Stimulated activated CD8-positive, alpha-beta memory T cell treated with anti-CD3 and anti-CD28 coated beads, Interleukin-15, amount 100 ng/mL, for 4 hours (primary cell): ENCODE data around the gene YIF1A.
"Not testable (repeated sequence)": the region's sequence is repeated elsewhere in the genome, so short reads cannot be mapped to it uniquely, and the experiment has no call there.

Source experiments
- DNase-seq, 2 donors: peaks; one replicate each; pipeline ENCODE4 v3.0.0-alpha.2; 2020; ENCODE audit warnings: low read depth in 2 of 2

The YIF1A gene

DNA sequence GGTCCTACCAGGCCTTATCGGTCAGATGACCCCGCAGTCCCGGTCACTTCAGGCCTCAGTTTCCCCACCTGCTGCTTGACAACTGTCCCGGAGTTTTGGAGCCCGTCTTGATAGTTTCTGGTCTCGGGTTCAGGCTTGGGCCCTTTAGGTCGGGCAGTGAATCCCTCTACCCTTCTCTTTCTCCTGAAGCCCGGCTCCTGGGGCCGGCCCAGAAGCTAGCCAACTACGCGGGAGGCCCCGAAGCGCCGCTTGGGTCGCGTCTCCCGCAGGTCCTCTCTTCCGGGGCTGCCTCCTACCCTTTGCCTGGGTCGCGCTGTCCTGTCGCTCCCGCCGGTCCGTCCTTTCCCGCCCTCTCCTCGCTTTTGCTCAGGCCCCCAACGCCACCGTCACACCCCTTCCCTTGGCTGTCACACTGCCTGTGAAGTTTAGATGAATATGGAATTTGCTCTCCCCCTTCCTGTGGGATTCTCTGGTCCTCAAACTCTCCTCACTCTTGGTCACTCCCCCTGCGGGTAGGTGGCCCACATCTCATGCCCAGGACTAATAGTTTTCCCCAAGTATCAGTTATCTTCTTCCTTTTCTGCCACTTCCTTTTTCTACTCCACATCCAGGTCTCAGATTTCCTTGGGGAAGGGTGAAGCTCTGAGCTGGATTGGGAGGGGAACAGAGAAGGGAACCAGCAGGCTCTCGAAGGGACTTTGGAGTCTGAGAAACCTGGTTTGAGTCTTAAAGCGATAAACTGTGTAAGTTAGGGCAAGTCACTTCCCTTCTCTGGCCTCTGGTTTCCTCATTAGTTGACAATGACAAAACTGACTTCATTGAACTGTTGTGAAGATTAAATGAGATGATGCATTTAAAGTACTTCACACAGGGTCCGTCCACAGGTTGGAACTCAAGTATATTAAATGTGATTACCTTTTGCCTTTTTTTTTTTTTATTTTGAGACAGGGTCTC lies 19.7 kb downstream of the YIF1A start:
- no peak for DNase-seq

DNA sequence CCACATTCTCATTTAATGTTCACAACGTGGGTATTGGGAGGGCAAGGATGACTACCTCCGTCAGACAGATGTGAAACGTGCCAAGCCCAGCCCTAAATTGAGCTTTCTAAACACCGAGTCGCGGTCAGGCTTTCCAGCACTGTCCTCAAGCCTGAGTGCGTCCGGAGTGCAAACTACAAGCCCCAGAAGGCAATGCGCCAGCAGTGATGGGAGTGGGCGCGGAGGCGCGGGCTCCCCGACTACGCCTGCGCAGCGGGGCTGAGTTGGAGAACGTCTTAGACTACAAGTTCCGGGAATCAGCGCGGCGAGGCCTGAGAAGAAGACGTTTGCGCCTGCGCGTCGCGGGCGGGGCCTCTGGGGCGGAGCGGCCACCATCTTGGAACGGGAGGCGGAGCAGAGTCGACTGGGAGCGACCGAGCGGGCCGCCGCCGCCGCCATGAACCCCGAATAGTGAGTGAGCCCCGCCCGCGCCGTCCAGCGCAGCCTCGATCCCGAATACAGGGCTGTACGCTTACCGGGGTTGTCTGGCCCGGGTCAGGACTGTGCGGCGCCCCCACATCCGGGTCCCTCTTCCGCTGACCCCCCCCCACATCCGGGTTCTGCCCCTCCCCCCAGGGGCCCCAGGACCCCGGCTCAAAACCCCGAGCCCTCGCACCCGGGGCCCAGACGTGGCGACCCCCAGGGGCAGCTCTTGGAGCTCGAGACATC lies 20.5 kb downstream of the YIF1A start, which contains the start of gene RAB1B:
RAB1B (plus strand) TSS at position 396 of the 708 bp plus-strand sequence; CDS start at position 437, 41 bp downstream.
- DNase-seq: peak; percentile 99 to 100

DNA sequence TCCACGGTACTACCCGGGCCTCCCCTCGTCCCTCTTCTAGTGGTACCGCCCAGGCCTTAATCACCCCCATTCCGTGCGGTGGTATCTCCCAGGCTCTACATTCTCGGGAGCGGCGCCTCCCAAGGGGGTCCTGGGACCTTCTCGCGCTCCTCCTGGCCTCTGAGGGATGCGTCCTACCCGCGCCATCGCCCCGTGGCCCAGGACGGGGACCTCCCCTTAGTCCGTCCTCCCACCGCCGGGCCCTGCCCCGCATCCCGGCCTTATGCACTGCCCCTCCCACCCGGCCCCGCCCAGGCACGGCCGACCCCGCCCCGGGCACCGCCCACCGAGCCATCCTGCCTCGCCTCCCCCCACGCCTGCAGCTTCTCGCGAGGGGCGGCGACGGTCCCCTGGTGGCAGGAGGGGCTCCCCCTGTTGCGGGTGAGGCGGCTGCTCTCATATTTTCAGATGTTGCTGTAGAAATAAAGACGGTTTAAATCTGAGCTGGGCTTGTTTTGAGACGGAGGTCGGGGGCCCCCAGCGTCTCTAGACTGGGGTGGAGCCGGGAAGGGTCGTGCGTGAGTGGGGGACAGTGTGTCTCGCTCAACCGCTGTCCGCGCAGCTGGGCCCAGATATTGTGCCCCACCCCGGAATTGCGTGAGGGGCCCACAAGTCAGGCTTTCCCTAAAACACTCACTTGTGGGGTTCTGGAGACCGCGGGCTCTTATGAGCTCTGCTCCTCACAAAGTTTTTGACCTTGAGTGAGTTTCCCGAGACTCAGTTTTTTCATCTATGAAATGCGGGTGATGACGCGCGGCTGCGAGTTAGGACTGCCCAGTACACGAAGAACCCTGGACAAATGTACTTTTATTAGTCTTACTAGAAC lies 21.3 kb downstream of the YIF1A start:
- peak; percentile 71 to 74 for DNase-seq

DNA sequence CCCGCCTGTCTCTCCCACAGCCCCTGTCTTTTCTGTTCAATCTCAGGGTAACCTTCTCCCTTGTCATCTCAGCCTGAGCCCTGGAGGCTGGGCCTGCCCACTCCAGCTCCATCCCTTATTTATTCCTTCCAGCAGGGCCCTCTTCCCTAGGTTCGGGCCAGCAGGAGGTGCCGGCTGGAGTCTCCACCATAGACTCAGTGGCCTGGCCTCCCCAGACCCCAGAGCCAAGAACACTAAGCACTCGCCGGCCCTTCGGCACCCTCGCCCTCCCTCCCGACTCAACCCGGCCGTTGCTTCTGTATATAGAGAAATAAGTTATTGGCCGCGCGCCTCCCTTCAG lies 21.9 kb downstream of the YIF1A start:
- no peak for DNase-seq

DNA sequence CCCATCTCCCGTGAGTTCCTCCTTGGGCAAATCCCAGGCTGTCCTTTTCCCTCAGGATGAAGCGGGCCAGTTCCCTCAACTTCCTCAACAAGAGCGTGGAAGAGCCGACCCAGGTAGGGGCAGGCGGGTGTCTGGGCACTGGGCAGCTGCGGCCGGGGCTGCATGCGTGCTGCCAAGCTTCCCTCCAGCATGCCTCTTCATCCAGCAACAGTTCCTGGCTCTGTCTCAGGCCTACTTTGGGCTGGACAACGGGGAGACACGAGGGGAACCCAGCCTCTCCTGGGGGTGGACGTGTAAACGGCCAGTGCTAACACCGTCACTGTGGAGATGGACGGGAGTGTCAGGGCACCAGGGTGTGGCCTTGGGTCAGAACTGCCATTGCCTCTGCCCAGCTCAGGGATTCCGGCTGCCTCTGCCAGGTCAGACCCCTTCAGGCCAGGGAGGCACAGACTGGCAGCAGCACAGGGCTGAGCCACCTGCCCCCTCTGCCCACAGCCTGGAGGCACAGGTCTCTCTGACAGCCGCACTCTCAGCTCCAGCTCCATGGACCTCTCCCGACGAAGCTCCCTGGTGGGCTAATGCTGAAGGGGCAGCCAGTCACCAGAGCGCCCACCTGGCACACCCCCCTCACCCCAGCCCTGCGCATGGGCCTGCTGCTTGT lies 22.4 kb downstream of the YIF1A start:
- DNase-seq: no peak

DNA sequence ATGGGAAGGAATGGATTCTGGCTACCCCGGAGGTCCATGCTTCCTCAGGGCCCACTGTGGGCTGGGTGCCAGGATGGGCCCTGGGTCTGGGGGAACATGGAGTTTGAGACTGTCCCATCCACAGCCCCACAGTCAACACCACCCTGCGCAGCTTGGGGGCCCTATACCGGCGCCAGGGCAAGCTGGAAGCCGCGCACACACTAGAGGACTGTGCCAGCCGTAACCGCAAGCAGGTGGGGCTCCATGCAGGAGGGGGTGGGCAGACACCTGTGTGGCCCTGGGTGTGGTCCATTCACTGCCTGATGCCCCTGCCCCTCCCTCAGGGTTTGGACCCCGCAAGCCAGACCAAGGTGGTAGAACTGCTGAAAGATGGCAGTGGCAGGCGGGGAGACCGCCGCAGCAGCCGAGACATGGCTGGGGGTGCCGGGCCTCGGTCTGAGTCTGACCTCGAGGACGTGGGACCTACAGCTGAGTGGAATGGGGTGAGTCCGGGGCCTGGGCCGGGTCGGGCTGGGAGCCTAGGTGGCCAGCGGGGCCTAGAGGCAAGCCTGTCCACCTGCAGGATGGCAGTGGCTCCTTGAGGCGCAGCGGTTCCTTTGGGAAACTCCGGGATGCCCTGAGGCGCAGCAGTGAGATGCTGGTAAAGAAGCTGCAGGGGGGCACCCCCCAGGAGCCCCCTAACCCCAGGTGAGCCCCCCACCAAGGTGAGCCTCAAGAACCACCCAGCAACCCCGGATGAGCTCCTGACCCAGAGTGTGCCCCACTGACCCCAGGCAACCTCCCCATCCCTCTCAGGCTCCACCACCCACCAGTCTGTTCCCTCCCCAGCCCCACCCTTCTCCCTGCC lies 23.2 kb downstream of the YIF1A start:
- DNase-seq: no peak

DNA sequence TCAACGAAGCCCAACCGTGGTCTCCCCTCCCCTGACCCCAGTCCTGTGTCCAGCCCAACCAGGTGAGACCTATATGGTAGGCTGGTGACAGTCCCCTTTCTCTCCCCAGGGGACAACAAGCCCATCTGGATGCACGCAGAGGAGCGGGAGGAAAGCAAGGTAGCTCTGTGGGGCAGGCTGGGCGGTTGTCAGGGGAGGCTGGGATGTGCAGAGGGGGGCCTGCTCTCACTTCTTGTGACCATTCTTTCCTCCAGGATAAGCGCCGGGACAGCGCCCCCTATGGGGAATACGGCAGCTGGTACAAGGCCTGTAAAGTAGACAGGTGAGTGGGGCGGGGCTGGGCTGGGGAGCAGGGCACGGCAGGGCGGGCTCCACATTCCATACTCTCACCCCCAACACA lies 24.0 kb downstream of the YIF1A start:
- no peak for DNase-seq

DNA sequence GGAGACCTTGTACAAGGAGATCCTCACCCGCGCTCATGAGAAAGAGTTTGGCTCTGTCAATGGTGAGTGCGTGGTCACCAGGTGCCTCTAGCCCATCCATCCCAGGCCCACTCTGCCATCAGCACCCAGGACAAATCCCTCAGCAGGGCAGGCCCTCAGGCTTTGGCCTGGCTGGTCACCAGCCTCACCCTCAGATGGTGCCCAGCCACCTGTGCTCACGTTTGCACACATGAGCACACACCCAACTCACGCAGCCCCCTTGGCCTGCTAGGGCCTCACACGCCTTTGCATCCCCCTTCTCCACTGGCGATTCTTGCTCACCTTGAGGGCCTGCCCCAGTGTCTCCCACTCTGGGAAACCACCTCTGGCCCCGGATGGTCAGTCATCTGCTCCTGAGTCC lies 24.6 kb downstream of the YIF1A start:
- DNase-seq: no peak

DNA sequence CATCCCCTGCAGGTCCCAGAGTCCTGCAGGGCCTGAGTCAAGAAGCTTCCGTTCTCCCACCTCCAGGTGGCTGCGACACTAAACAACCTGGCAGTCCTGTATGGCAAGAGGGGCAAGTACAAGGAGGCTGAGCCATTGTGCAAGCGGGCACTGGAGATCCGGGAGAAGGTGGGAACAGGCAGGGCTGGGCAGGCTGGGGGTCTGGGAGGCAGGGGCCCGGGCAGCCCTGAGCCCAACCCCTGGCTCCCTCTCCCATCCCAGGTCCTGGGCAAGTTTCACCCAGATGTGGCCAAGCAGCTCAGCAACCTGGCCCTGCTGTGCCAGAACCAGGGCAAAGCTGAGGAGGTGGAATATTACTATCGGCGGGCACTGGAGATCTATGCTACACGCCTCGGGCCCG lies 25.2 kb downstream of the YIF1A start:
- no peak for DNase-seq

DNA sequence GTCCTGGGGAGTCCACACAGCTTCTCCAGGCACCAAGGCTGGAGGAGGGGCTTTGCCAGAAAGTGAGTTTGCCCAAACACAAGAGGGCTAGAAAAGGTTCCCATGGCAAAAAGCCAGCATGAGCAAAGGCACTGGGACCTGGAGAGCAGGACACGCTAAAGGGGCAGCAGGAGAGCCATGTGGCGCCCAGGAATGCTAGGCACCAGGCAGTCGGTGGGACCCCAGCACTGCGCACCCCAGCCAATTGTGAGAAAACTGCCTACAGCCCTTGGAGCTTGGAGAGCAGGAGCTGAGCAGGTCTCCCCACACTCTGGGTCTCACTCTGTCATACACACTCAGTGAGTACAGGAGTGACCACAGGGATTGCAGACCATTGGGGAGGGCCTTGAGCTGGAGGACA lies 25.7 kb downstream of the YIF1A start:
- no peak for DNase-seq

DNA sequence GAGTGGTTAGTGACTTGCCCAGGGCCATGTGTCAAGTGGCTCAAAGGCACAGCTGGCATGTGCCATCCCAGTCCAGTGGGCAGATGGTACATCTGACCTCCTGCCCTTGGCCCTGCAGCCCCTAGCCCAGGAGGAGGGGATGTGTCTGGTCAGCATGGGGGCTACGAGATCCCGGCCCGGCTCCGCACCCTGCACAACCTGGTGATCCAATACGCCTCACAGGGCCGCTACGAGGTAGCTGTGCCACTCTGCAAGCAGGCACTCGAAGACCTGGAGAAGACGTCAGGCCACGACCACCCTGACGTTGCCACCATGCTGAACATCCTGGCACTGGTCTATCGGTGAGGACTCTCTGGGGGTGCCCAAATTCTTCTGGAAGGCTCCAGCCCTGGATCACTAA lies 26.2 kb downstream of the YIF1A start:
- DNase-seq: no peak

DNA sequence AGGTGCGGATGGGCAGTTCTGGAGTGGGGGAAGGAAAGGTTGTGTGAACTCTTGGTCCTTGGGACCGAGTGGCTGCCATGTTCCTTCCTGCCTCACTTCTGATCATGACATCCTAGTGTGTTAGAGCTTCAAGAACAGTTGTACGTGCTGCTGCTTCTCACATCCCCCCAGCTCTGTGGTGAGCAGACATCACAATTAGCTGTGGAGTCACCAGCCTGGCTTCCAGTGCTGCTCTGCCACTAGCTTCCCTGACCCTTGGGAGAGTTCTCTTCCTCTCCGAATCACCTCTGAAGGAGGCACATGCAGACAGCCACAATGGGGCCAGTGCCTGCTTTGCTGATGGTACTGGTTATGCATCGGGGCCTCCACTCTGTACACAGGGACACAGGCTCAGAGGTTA lies 26.8 kb downstream of the YIF1A start:
- no peak for DNase-seq

DNA sequence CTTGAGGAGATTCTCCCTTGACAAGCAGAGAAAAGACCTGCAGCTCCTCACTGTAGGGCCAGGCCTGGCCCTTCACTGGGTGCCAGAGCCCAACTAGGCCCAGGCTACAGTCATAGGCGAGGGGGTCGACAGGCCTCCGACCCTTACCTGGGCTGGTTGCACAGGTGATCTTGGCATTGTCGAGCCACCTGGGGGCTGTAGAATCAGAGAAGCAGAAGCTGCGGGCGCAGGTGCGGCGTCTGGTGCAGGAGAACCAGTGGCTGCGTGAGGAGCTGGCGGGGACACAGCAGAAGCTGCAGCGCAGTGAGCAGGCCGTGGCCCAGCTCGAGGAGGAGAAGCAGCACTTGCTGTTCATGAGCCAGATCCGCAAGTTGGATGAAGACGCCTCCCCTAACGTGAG lies 27.4 kb downstream of the YIF1A start:
- DNase-seq: no peak

DNA sequence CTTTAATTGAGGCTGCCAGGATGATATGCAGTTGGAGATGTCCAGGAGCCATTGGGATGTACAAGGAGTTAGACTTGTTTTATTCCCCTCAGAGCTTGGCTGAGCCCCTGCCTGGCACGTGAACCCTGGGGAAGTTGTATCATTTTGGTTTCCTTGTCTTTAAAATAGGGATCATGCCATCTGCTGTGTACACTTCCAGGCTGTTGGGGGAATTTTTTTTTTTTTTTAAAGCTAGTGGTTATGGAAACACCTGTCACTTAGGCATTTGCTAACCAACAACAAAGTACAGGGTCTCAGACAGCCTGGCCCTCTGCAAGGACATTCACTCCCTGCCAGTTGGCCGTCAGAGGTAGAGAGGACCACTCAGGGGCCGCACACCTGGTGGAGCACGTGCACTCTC lies 29.0 kb downstream of the YIF1A start:
- no peak for DNase-seq

DNA sequence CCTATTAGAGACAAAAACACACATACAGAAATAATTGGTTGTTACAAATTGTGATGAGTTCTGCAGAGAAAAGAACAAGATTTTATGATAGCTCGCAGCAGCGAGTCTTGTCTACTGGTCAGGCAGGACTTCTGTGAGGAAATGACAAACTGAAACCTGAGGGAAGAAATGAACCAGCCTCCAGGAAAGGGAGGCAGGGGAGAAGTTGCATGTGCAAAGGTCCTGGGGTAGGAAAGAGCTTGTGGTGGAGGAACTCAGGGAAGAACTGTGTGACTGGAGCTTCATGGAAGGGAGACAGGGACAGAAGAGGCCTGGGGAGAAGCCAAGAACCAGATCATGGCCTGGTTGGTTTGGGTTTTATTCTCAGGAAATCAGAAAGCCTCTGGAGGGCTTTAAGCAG lies 29.7 kb downstream of the YIF1A start:
- DNase-seq: no peak

DNA sequence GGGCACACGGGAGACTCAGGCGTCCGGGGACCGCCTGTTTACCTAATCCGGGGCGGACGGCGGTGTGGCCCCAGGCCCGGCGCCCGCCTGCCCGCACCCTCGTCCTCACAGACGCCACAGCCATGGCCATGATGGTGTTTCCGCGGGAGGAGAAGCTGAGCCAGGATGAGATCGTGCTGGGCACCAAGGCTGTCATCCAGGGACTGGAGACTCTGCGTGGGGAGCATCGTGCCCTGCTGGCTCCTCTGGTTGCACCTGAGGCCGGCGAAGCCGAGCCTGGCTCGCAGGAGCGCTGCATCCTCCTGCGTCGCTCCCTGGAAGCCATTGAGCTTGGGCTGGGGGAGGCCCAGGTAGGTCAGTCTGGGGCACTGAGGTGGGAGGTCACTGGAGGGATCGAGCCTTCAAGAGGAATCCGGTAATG lies 30.5 kb downstream of the YIF1A start:
- DNase-seq: no peak

DNA sequence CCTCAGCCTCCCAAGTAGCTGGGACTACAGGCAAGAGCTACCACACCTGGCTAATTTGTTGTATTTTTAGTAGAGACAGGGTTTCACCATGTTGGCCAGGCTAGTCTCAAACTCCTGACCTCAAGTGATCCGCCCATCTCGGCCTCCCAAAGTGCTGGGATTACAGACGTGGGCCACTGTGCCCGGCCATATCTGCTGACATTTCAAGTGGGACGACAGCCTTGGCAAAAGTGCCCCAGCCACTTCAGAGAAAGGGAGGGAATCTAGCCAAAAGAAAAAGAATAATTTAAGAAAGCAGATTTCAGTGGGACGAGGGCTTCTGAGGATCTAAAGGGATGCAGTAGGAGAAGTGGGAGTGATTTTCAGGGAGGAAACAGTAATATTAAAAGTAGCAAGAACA lies 35.9 kb downstream of the YIF1A start:
- DNase-seq: not testable (repeated sequence)

DNA sequence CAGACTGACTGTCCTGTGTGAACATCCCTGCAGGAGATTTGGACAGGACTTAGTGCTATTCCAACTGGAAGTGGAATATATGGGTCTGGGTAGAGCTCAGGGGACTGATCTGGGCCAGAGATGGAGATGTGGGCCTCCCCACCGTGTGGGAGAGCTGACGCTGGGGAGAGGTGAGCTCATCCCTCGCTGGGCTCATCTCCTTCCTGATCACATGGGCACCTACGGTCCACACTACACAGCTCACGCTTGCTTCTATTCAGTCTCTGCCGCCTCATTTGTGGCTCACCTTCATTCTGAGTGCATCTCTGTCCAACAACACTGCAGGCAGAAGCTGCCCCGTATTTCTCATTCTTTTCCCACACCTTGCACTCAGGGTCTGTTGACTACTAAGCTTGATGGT lies 37.1 kb downstream of the YIF1A start:
- no peak for DNase-seq

DNA sequence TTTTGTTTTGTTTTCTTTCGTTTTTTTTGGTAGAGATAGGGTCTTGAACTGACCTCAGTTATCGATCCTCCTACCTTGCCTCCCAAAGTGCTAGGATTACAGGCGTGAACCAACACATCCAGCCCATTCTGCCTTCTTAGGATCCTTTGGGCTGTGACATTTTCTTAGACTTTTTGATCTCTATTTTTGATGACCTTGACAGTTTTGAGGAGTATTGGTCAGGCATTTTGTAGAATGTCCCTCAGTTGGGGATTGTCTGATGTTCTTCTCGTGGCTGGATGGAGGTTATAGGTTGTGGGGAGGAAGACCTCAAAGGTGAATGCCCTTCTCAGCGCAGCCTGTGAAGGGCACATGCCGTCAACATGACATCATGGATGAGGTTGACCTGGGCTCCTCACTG lies 40.0 kb downstream of the YIF1A start:
- no peak for DNase-seq

DNA sequence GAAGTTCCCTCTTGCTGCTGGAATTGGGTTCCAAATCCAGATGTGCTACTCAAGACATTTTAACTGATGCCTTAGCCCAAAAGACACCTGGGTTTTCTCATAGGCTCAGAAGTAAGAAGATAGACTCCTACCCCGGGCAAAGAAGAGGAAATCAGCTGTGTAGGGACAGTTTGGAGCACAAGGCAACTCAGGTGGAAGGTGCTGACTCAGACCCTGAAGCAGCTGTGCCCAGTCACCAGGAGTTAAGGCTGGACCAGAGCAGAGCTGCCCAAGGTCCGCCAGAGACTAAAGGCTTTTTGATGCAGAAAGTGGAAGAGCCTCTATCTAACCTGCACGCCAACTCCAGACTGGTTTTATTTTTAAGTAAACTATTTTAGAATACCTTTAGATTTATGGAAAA lies 41.1 kb downstream of the YIF1A start:
- DNase-seq: no peak

DNA sequence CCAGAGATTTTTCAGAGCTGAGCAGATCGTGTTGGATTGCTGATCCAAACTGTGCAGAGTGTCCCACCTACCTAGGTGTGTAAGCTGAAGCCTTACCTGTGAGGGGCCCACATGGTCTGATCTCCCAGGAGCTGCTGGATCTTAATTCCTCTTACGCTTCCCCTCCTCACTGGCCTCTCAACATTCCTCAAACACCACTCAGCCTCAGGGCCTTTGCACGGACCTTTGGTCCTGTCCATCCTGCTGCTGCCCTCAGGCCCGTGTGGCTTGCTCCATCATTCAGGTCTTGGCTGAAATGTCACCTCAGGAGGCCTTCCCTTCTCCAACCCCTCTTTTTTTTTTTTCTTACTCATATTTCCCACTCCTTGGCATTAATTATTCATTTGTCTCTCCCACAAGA lies 41.6 kb downstream of the YIF1A start:
- no peak for DNase-seq
